HG03378 (cell line): Measurements from ENCODE around the gene TSSK6.

ENCODE experiments used
- ATAC-seq: cut with Tn5 transposase; IDR thresholded peaks from one replicate; pipeline ENCODE4 v1.9.1; 2021; ENCODE audit warnings: mild to moderate bottlenecking, moderate library complexity; ENCODE audit not compliant: unreplicated experiment

The TSSK6 gene

GRCh38 chr19:19465436-19466070 lies 49.8 kb downstream of the TSSK6 start:
- ATAC-seq: no peak

- ATAC-seq: no peak
Observed at GRCh38 chr19:19464339-19465098, 50.8 kb downstream of the TSSK6 start.
